GM12874 (cell line): Measurements from ENCODE around the gene FAAP20.

Experiments used
- TF ChIP-seq, protein P1 (sequence below): IDR thresholded peaks from 2 replicates; pipeline ENCODE4 v1.5.1; 2011; ENCODE audit warnings: low read depth, mild to moderate bottlenecking, control low read depth, low read length, moderate library complexity; ENCODE audit not compliant: insufficient read depth

FAAP20 gene

DNA sequence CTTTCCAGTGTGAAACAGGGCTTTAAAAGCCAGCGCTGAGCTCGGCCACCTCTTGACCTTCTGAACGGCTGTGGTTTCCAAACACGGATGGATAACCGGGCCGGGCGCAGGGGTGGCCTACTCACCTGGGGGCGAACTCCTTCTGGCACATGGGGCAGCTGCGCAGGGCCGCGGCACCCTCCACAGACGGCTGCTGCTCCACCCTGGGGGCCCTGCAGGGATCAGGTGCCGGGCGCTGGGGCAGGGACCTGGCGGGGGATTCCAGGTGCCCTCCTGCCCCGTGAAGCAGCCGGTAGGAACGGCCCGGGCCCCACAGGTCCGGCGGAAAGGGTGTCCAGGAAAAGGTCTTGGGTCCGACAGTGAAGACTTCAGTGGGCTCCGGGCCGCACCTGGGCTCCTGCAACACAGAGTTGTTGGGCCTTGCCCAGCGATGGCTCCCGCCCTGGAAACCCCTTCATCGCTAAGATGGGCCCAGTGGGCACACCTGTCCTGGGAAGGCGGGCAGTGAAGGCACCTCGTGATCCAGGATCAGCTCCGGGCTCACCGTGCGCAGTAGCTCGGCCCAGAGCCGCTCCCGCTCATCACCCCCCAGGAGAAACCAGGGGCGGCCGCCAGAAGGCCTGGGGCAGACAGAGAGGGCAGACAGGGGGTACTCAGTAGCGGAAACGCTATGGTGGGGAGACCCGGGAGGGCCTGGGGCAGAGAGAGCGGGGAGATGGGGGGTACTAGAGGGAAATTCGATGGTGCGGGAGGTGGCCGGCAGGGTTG is 874 bp downstream of the FAAP20 start:
- TF ChIP-seq, protein P1, sequence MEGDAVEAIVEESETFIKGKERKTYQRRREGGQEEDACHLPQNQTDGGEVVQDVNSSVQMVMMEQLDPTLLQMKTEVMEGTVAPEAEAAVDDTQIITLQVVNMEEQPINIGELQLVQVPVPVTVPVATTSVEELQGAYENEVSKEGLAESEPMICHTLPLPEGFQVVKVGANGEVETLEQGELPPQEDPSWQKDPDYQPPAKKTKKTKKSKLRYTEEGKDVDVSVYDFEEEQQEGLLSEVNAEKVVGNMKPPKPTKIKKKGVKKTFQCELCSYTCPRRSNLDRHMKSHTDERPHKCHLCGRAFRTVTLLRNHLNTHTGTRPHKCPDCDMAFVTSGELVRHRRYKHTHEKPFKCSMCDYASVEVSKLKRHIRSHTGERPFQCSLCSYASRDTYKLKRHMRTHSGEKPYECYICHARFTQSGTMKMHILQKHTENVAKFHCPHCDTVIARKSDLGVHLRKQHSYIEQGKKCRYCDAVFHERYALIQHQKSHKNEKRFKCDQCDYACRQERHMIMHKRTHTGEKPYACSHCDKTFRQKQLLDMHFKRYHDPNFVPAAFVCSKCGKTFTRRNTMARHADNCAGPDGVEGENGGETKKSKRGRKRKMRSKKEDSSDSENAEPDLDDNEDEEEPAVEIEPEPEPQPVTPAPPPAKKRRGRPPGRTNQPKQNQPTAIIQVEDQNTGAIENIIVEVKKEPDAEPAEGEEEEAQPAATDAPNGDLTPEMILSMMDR, result no peak

DNA sequence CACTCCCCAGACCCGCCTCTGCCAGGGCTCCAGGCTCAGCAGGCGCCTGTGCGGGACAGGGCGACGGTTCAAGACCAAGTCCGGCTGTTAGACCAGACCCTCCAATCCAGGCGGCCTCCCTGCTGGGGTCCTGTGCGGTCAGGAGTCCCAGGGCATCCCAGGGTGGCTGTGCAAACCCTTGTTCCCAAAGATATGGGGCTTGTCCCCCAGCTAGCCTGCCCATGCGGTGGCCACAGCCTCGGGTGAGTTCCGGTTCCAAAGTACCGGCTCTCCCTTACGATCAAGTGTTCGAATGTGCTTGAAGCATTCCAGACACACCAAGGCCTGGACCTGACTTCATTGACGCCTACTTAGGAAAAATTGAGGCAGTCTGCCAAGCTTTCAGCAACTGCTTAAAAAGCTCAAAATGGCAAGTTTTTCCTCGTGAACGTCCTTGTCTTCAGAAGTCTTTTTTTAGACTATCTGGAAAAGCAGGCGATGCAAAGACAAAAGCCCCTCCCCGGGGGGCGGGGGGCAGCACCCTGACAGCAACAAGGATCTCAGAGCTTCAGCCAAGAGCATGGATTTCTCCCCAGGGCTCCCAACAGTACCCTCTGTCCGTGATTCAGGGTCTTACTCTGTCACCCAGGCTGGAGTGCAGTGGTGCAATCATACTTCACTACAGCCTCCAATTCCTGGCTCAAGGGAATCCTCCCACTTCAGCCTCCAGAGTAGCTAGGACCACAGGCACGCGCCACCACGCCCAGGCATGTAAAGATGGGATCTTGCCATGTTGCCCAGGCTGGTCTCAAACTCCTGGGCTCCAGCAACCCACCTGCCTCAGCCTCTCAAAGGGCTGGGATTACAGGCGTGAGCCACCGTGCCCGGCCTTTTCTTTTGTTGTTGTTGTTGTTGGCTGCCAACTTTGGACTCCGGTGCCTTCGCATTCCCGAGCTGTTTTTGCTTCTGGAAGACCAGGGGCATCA is 2.3 kb downstream of the FAAP20 start:
- TF ChIP-seq, protein P1, result no peak

DNA sequence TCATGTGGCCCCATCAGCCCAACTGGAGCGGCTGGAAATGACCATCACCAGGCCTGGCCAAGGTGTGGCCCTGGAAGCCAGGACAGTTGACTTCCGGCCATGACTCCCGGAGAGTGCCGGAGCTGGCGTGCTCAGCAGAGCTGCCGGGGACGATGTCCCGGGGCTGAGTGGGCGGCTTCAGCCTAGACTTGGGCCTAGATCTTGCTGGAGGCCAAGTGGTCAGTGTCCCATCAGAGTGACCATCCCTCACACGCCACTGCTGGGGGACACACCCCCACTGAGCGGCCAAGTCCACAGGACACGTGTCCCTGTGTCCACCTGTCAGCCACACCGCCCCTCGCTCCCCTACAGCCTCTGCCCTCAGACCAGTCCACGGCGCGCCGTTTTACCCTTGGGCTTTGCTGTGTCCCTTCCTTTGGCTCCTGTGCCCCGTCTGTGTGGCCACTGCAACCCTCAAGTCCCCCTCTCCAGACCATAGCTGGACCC is 4.0 kb downstream of the FAAP20 start:
- TF ChIP-seq, protein P1, result no peak

DNA sequence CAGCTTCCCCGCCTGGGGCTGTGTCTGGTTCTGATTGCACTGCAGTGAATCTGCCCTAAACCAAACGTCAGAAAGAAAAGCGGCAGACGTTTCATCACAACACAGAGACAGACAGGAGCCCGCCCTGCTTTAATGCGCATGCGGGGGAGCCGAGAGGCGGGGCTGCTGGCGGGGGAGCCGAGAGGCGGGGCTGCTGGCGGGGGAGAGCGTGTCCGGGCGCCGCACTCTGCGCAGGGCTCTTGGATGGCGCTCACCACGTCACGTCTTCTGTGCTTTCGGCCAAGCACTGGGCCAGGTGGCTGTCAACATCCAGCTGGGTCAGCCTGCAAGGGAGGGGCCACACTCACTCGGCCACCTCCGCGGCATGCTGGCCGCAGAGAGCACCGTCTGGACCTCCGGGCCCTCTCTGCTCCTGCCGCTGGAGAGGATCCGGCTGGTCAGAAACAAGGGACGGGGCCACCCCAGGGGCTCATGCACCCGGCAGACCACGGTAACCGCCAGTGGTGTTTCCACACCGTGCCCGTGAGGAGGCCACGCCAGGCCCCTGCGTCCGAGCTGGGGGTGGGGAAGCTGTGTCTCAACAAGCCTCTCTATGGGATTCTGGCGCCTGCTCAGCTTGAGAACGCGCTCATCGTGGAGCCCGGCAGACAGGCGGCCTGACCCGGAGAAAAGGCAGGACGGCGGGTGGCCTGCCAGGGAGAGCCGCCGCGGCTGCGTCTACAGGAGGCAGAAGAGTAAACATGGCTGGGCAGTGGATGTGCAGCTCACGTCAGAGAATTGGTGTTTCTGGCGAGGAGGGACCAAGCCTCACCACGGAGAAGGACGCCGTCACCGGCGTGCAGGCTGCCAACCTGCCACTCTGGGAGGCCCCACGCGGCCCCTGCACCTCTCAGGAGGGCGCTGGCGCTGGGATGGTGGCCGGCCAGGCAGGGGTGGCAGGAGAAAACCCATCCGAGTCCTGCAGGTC is 4.8 kb downstream of the FAAP20 start:
- TF ChIP-seq, protein P1, result no peak

DNA sequence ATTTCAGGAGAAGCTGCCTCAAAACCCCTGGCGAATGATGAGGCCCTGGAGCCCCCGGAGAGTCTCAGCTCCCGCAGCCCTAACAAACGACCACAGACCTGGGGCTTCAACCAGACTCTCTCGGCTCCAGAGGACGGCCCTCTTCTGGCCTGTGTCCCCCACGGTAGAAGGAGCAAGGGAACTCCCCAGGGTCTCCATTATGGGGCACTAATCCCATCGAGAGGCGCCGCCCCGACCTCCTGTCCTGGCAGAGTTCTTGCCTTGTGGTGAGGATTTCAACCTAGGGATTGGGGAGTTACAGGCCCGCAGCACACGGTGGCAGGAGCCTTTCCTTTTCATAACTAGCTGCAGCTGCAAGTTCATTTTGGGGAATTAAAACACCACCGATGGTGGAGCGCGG is 6.2 kb downstream of the FAAP20 start:
- TF ChIP-seq, protein P1, result no peak

DNA sequence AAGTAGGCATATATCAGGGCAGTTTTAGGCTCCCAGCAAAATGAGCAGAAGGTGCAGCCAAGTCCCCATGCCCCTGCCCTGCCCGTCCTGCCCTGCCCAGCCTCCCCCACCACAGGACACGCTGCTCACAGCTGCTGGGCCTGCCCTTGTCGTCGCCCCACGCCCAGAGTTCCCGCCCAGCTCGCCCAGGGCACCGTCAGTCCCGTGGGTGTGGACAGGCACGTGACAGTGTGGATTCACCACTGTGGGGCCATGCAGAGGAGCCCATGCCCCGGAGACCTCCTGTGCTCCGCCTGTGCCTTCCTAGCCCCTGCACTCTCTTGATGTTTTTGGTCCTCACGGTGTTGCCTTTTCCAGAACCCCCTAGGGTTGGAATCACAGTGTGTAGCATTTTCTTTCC is 7.0 kb downstream of the FAAP20 start:
- TF ChIP-seq, protein P1, result no peak
